K562 (cell line): ENCODE measurements around the gene USH2A.

ENCODE experiments used
- BRCA1 ChIP-seq, 2 experiments: fragments of 450-650 bp in 1 of 2; sonication (generic) in 1 of 2; formaldehyde crosslinking in 1 of 2; IDR thresholded peaks; 2 replicates each; pipeline versions ENCODE4 v1.5.0 to v1.6.1; 2017 to 2020; ENCODE audit warnings: mild to moderate bottlenecking in 1 of 2, missing genetic modification reagents in 1 of 2
- TF ChIP-seq, protein P1 (sequence below): fragments of 450-650 bp; conservative IDR thresholded peaks from 2 replicates; pipeline ENCODE4 v1.6.1; 2016; ENCODE audit warnings: missing genetic modification characterization, low read depth, mild to moderate bottlenecking, missing compliant biosample characterization, moderate library complexity

DNA sequence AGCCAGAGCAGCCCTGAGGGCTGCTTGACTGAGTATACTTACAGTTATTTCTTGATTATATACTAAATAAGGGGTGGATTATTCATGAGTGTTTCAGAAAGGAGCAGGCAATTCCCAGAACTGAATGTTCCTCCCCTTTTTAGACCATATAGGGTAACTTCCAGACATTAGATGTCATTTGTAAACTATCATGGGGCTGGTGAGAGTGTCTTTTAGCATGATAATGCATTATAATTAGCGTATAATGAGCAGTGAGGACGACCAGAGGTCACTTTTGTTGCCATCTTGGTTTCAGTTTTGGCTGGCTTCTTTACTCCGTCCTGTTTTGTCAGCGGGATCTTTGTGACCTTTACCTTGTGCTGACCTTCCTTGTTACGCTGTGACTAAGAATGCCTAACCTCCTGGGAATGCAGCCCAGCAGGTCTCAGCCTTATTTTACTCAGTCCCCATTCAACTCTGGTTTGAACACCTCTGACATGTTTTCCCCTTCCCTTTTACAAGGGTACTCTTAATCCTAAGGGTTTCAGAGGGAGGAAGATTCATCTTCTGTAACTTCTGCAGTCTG, 840.0 kb downstream of the USH2A start:
- TF ChIP-seq BRCA1 (IDR thresholded peaks at IDR 0.05), result no peak
- no peak for TF ChIP-seq BRCA1 (CRISPR knock-in tag; IDR thresholded peaks at IDR 0.05)
- TF ChIP-seq, protein P1, sequence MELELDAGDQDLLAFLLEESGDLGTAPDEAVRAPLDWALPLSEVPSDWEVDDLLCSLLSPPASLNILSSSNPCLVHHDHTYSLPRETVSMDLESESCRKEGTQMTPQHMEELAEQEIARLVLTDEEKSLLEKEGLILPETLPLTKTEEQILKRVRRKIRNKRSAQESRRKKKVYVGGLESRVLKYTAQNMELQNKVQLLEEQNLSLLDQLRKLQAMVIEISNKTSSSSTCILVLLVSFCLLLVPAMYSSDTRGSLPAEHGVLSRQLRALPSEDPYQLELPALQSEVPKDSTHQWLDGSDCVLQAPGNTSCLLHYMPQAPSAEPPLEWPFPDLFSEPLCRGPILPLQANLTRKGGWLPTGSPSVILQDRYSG (tag), result no peak
